Measurements from ENCODE around the gene EXOC3.

- TF ChIP-seq, protein P1, sequence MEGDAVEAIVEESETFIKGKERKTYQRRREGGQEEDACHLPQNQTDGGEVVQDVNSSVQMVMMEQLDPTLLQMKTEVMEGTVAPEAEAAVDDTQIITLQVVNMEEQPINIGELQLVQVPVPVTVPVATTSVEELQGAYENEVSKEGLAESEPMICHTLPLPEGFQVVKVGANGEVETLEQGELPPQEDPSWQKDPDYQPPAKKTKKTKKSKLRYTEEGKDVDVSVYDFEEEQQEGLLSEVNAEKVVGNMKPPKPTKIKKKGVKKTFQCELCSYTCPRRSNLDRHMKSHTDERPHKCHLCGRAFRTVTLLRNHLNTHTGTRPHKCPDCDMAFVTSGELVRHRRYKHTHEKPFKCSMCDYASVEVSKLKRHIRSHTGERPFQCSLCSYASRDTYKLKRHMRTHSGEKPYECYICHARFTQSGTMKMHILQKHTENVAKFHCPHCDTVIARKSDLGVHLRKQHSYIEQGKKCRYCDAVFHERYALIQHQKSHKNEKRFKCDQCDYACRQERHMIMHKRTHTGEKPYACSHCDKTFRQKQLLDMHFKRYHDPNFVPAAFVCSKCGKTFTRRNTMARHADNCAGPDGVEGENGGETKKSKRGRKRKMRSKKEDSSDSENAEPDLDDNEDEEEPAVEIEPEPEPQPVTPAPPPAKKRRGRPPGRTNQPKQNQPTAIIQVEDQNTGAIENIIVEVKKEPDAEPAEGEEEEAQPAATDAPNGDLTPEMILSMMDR (conservative IDR thresholded peaks at IDR 0.05) = no peak
- no peak for TF ChIP-seq ZFX (IDR thresholded peaks at IDR 0.05)
These were observed 47.6 kb upstream of the EXOC3 start for GRCh38 chr5:395156-395920.
